Measurements from ENCODE around the gene PPM1L.

Gene PPM1L

GRCh38 chr3:160796089-160796812, 40.2 kb downstream of the PPM1L start:
- H3K18ac ChIP-seq (ENCODE audit: low read length), result no peak overlapping the region
- no peak overlapping the region for H3K4me2 ChIP-seq (ENCODE audit: low read length)
- no peak overlapping the region for H4K91ac ChIP-seq (ENCODE audit: low read depth, low read length)
- H3K79me2 ChIP-seq (ENCODE audit: control insufficient read depth, insufficient read depth, low read length, poor library complexity), result no peaks in the 10 kb centered on the region
- no peak overlapping the region for H3K23ac ChIP-seq (ENCODE audit: low read length)
- no peaks in the 10 kb centered on the region for H3K27me3 ChIP-seq (ENCODE audit: insufficient read depth, low read length)
- H2BK12ac ChIP-seq (ENCODE audit: low read length), result no peak overlapping the region
- no peaks in the 10 kb centered on the region for H3K36me3 ChIP-seq (ENCODE audit: control insufficient read depth in 1 of 2, insufficient read depth in 2 of 2, low read length in 2 of 2)
- H2BK120ac ChIP-seq (ENCODE audit: insufficient read depth, low read length, poor library complexity), result no peak overlapping the region
- H3K9me3 ChIP-seq (ENCODE audit: insufficient read depth, low read depth, low read length), result no peaks in the 10 kb centered on the region
- H4K12ac ChIP-seq (ENCODE audit: low read depth, low read length), result no peak overlapping the region
- H2AFZ ChIP-seq (ENCODE audit: insufficient read depth, low read length, poor library complexity), result no peak overlapping the region
- H3K4me1 ChIP-seq (ENCODE audit: control insufficient read depth in 1 of 2, insufficient read depth in 2 of 2, low read length in 2 of 2), result peaks cover 0 to 2% of the 10 kb centered on the region in 2 experiments
- no peak overlapping the region for H2AK5ac ChIP-seq (ENCODE audit: low read length)
- no peak overlapping the region for H4K8ac ChIP-seq (ENCODE audit: low read depth, low read length)
- WGBS (ENCODE audit: extremely low coverage, insufficient coverage, insufficient read length), result no CpG with 5 or more reads among the region's 4 CpGs
- no peak overlapping the region for H3K4ac ChIP-seq (ENCODE audit: low read depth, low read length)
- H3K9ac ChIP-seq (ENCODE audit: low read length), result no peak overlapping the region
- no peak overlapping the region for H3K27ac ChIP-seq (ENCODE audit: low read depth, low read length)
- DNase-seq, result no peak
- no peaks in the 10 kb centered on the region for H3K79me1 ChIP-seq (ENCODE audit: low read length)
- no peak overlapping the region for H2BK5ac ChIP-seq (ENCODE audit: low read depth, low read length, poor library complexity)
- no peak overlapping the region for H3K14ac ChIP-seq (ENCODE audit: low read length)
- H3K4me3 ChIP-seq (ENCODE audit: low read depth, low read length), result no peak overlapping the region

GRCh38 chr3:160796813-160797164, 40.8 kb downstream of the PPM1L start:
- no peak overlapping the region for H3K27ac ChIP-seq (ENCODE audit: low read depth, low read length)
- H3K9me3 ChIP-seq (ENCODE audit: insufficient read depth, low read depth, low read length), result no peaks in the 10 kb centered on the region
- no peak overlapping the region for H3K23ac ChIP-seq (ENCODE audit: low read length)
- H2AK5ac ChIP-seq (ENCODE audit: low read length), result no peak overlapping the region
- H3K4me3 ChIP-seq (ENCODE audit: low read depth, low read length), result no peak overlapping the region
- H3K79me1 ChIP-seq (ENCODE audit: low read length), result no peaks in the 10 kb centered on the region
- no peak overlapping the region for H3K18ac ChIP-seq (ENCODE audit: low read length)
- no CpG with 5 or more reads among the region's 1 CpG for WGBS (ENCODE audit: extremely low coverage, insufficient coverage, insufficient read length)
- H4K91ac ChIP-seq (ENCODE audit: low read depth, low read length), result no peak overlapping the region
- no peaks in the 10 kb centered on the region for H3K36me3 ChIP-seq (ENCODE audit: control insufficient read depth in 1 of 2, insufficient read depth in 2 of 2, low read length in 2 of 2)
- no peak overlapping the region for H3K4ac ChIP-seq (ENCODE audit: low read depth, low read length)
- H2BK120ac ChIP-seq (ENCODE audit: insufficient read depth, low read length, poor library complexity), result no peak overlapping the region
- no peaks in the 10 kb centered on the region for H3K27me3 ChIP-seq (ENCODE audit: insufficient read depth, low read length)
- H2BK5ac ChIP-seq (ENCODE audit: low read depth, low read length, poor library complexity), result no peak overlapping the region
- DNase-seq, result no peak
- no peak overlapping the region for H3K9ac ChIP-seq (ENCODE audit: low read length)
- H3K4me1 ChIP-seq (ENCODE audit: control insufficient read depth in 1 of 2, insufficient read depth in 2 of 2, low read length in 2 of 2), result peaks cover 2% of the 10 kb centered on the region in 2 experiments
- no peak overlapping the region for H3K4me2 ChIP-seq (ENCODE audit: low read length)
- H4K8ac ChIP-seq (ENCODE audit: low read depth, low read length), result no peak overlapping the region
- no peak overlapping the region for H2BK12ac ChIP-seq (ENCODE audit: low read length)
- no peak overlapping the region for H3K14ac ChIP-seq (ENCODE audit: low read length)
- no peak overlapping the region for H4K12ac ChIP-seq (ENCODE audit: low read depth, low read length)
- no peaks in the 10 kb centered on the region for H3K79me2 ChIP-seq (ENCODE audit: control insufficient read depth, insufficient read depth, low read length, poor library complexity)
- H2AFZ ChIP-seq (ENCODE audit: insufficient read depth, low read length, poor library complexity), result no peak overlapping the region

- H3K4me1 ChIP-seq (ENCODE audit: control insufficient read depth in 1 of 2, insufficient read depth in 2 of 2, low read length in 2 of 2), result peaks cover 2% of the 10 kb centered on the region in 2 experiments
- H4K91ac ChIP-seq (ENCODE audit: low read depth, low read length), result no peak overlapping the region
- H3K27me3 ChIP-seq (ENCODE audit: insufficient read depth, low read length), result no peaks in the 10 kb centered on the region
- H3K4me3 ChIP-seq (ENCODE audit: low read depth, low read length), result no peak overlapping the region
- H3K79me2 ChIP-seq (ENCODE audit: control insufficient read depth, insufficient read depth, low read length, poor library complexity), result no peaks in the 10 kb centered on the region
- H2BK120ac ChIP-seq (ENCODE audit: insufficient read depth, low read length, poor library complexity), result no peak overlapping the region
- no peak overlapping the region for H3K9ac ChIP-seq (ENCODE audit: low read length)
- no peaks in the 10 kb centered on the region for H3K79me1 ChIP-seq (ENCODE audit: low read length)
- no peak overlapping the region for H3K18ac ChIP-seq (ENCODE audit: low read length)
- H3K4ac ChIP-seq (ENCODE audit: low read depth, low read length), result no peak overlapping the region
- H3K36me3 ChIP-seq (ENCODE audit: control insufficient read depth in 1 of 2, insufficient read depth in 2 of 2, low read length in 2 of 2), result no peaks in the 10 kb centered on the region
- no peak overlapping the region for H4K12ac ChIP-seq (ENCODE audit: low read depth, low read length)
- no peak overlapping the region for H2AK5ac ChIP-seq (ENCODE audit: low read length)
- no peaks in the 10 kb centered on the region for H3K9me3 ChIP-seq (ENCODE audit: insufficient read depth, low read depth, low read length)
- DNase-seq, result no peak
- no peak overlapping the region for H3K4me2 ChIP-seq (ENCODE audit: low read length)
- H2BK12ac ChIP-seq (ENCODE audit: low read length), result no peak overlapping the region
- no CpG with 5 or more reads among the region's 3 CpGs for WGBS (ENCODE audit: extremely low coverage, insufficient coverage, insufficient read length)
- no peak overlapping the region for H4K8ac ChIP-seq (ENCODE audit: low read depth, low read length)
- H2BK5ac ChIP-seq (ENCODE audit: low read depth, low read length, poor library complexity), result no peak overlapping the region
- H2AFZ ChIP-seq (ENCODE audit: insufficient read depth, low read length, poor library complexity), result no peak overlapping the region
- H3K14ac ChIP-seq (ENCODE audit: low read length), result no peak overlapping the region
- no peak overlapping the region for H3K23ac ChIP-seq (ENCODE audit: low read length)
- H3K27ac ChIP-seq (ENCODE audit: low read depth, low read length), result no peak overlapping the region
These were observed 41.3 kb downstream of the PPM1L start for GRCh38 chr3:160797356-160797755.

- no CpG with 5 or more reads among the region's 8 CpGs for WGBS (ENCODE audit: extremely low coverage, insufficient coverage, insufficient read length)
- no peak overlapping the region for H3K4me2 ChIP-seq (ENCODE audit: low read length)
- H2AFZ ChIP-seq (ENCODE audit: insufficient read depth, low read length, poor library complexity), result no peak overlapping the region
- no peak overlapping the region for H4K8ac ChIP-seq (ENCODE audit: low read depth, low read length)
- H2AK5ac ChIP-seq (ENCODE audit: low read length), result no peak overlapping the region
- no peak overlapping the region for H3K4me3 ChIP-seq (ENCODE audit: low read depth, low read length)
- no peaks in the 10 kb centered on the region for H3K9me3 ChIP-seq (ENCODE audit: insufficient read depth, low read depth, low read length)
- H3K9ac ChIP-seq (ENCODE audit: low read length), result no peak overlapping the region
- H3K79me1 ChIP-seq (ENCODE audit: low read length), result no peaks in the 10 kb centered on the region
- H3K14ac ChIP-seq (ENCODE audit: low read length), result no peak overlapping the region
- no peak overlapping the region for H3K23ac ChIP-seq (ENCODE audit: low read length)
- no peak overlapping the region for H4K12ac ChIP-seq (ENCODE audit: low read depth, low read length)
- H3K79me2 ChIP-seq (ENCODE audit: control insufficient read depth, insufficient read depth, low read length, poor library complexity), result no peaks in the 10 kb centered on the region
- no peak overlapping the region for H4K91ac ChIP-seq (ENCODE audit: low read depth, low read length)
- H2BK5ac ChIP-seq (ENCODE audit: low read depth, low read length, poor library complexity), result no peak overlapping the region
- H3K36me3 ChIP-seq (ENCODE audit: control insufficient read depth in 1 of 2, insufficient read depth in 2 of 2, low read length in 2 of 2), result no peaks in the 10 kb centered on the region
- no peak overlapping the region for H3K4ac ChIP-seq (ENCODE audit: low read depth, low read length)
- H3K27ac ChIP-seq (ENCODE audit: low read depth, low read length), result no peak overlapping the region
- H3K4me1 ChIP-seq (ENCODE audit: control insufficient read depth in 1 of 2, insufficient read depth in 2 of 2, low read length in 2 of 2), result peaks cover 0 to 2% of the 10 kb centered on the region in 2 experiments
- DNase-seq, result peak in 1 of 2 donors; percentile 37
- H2BK120ac ChIP-seq (ENCODE audit: insufficient read depth, low read length, poor library complexity), result no peak overlapping the region
- H3K18ac ChIP-seq (ENCODE audit: low read length), result no peak overlapping the region
- H3K27me3 ChIP-seq (ENCODE audit: insufficient read depth, low read length), result no peaks in the 10 kb centered on the region
- H2BK12ac ChIP-seq (ENCODE audit: low read length), result no peak overlapping the region
These were observed 45.5 kb downstream of the PPM1L start for GRCh38 chr3:160801386-160802118.

Data from trophoblast cell (in vitro differentiated cells and primary cell).